SU-DHL-6 (cell line): Measurements from ENCODE around the gene AGAP1.

Source experiments
- H2AFZ ChIP-seq: fragments of 200-600 bp; sonication (generic); 2 replicates; pipeline ENCODE4 v1.6.1; 2014; ENCODE audit warnings: low read depth, mild to moderate bottlenecking, moderate library complexity, mixed read lengths, antibody characterized with exemption, low read length; ENCODE audit not compliant: severe bottlenecking
- H3F3A ChIP-seq: fragments of 200-600 bp; shearing (Covaris generic); 2 replicates; pipeline ENCODE4 v1.6.0; 2016; ENCODE audit warnings: antibody characterized with exemption, mild to moderate bottlenecking; ENCODE audit not compliant: insufficient read depth
- H3K27ac ChIP-seq: fragments of 200-600 bp; sonication (generic); 2 replicates; pipeline ENCODE4 v1.5.1; 2016; ENCODE audit warnings: low read depth, mild to moderate bottlenecking, low read length, moderate library complexity, mixed read lengths
- H3K27me3 ChIP-seq: fragments of 200-600 bp; sonication (generic), shearing (Covaris generic); 2 replicates; pipeline ENCODE4 v1.6.0; 2014; ENCODE audit warnings: mild to moderate bottlenecking, low read length
- H3K36me3 ChIP-seq: fragments of 200-600 bp; sonication (generic); 2 replicates; pipeline ENCODE4 v1.6.1; 2014; ENCODE audit warnings: mild to moderate bottlenecking, low read length, mixed read lengths
- H3K4me2 ChIP-seq: fragments of 300-600, 200-600 bp; shearing (Covaris generic), sonication (generic); 2 replicates; pipeline ENCODE4 v1.6.0; 2014; ENCODE audit warnings: low read length, low read depth, mild to moderate bottlenecking; ENCODE audit not compliant: poor library complexity, severe bottlenecking
- H3K4me3 ChIP-seq: fragments of 200-600 bp; sonication (generic); 2 replicates; pipeline ENCODE4 v1.5.1; 2014; ENCODE audit warnings: antibody characterized with exemption, low read length, mild to moderate bottlenecking, mixed read lengths; ENCODE audit not compliant: insufficient read depth, poor library complexity, severe bottlenecking
- H3K79me2 ChIP-seq: fragments of 200-600 bp; sonication (generic); 2 replicates; pipeline ENCODE4 v1.6.1; 2014; ENCODE audit warnings: mild to moderate bottlenecking, low read length, moderate library complexity; ENCODE audit not compliant: insufficient read depth
- H3K9ac ChIP-seq: fragments of 200-600 bp; sonication (generic); 2 replicates; pipeline ENCODE4 v1.7.0; 2014; ENCODE audit warnings: mild to moderate bottlenecking, low read length
- H3K9me2 ChIP-seq: fragments of 200-600 bp; sonication (generic); replicated peaks from 2 replicates; pipeline ENCODE4 v1.6.1; 2014; ENCODE audit warnings: low read length; ENCODE audit not compliant: insufficient read depth
- H3K9me3 ChIP-seq: fragments of 200-600 bp; sonication (generic); 2 replicates; pipeline ENCODE4 v1.6.1; 2014; ENCODE audit warnings: low read length, mixed read lengths; ENCODE audit not compliant: insufficient read depth
- H4K20me1 ChIP-seq: fragments of 200-600 bp; sonication (generic); 2 replicates; pipeline ENCODE4 v1.6.1; 2014; ENCODE audit warnings: low read depth, mild to moderate bottlenecking, antibody characterized with exemption, low read length, moderate library complexity, mixed read lengths
- CTCF ChIP-seq: fragments of 200-600 bp; sonication (generic); IDR thresholded peaks from one replicate; pipeline ENCODE4 v1.5.1; 2017; ENCODE audit warnings: antibody characterized with exemption, mild to moderate bottlenecking, low read length, moderate library complexity; ENCODE audit not compliant: insufficient read depth, poor library complexity, severe bottlenecking
- EZH2phosphoT487 ChIP-seq: fragments of 200-600 bp; sonication (generic), shearing (Covaris generic); conservative IDR thresholded peaks from 2 replicates; pipeline ENCODE4 v1.6.1; 2018; ENCODE audit warnings: mild to moderate bottlenecking, antibody characterized with exemption, low read length, moderate library complexity, mixed read lengths

Gene AGAP1

GRCh38 chr2:235478609-235479008 is 15.2 kb upstream of the AGAP1 start:
- Histone ChIP-seq H3K4me3 (no peak overlapping the region), H3K4me2 (no peak overlapping the region), H3K9me2 (no peaks in the 10 kb centered on the region), H3K27me3 (no peaks in the 10 kb centered on the region), H2AFZ (no peak overlapping the region), H4K20me1 (no peaks in the 10 kb centered on the region), H3F3A (no peaks in the 10 kb centered on the region), H3K79me2 (no peaks in the 10 kb centered on the region), H3K9me3 (no peaks in the 10 kb centered on the region), H3K9ac (no peak overlapping the region), H3K27ac (no peak overlapping the region), H3K36me3 (no peaks in the 10 kb centered on the region)
- TF ChIP-seq CTCF (no peak), EZH2phosphoT487 (no peak)

GRCh38 chr2:235479604-235480003 is 14.2 kb upstream of the AGAP1 start:
- Histone ChIP-seq H4K20me1 (no peaks in the 10 kb centered on the region), H3K79me2 (no peaks in the 10 kb centered on the region), H3K4me2 (no peak overlapping the region), H3K9me2 (no peaks in the 10 kb centered on the region), H3K9ac (no peak overlapping the region), H3K4me3 (no peak overlapping the region), H3K9me3 (no peaks in the 10 kb centered on the region), H3K36me3 (no peaks in the 10 kb centered on the region), H2AFZ (no peak overlapping the region), H3K27me3 (no peaks in the 10 kb centered on the region), H3F3A (no peaks in the 10 kb centered on the region), H3K27ac (no peak overlapping the region)
- TF ChIP-seq EZH2phosphoT487 (no peak), CTCF (no peak)

- H3K79me2 ChIP-seq: no peaks in the 10 kb centered on the region
- no peak overlapping the region for H3K4me2 ChIP-seq
- no peak overlapping the region for H3K4me3 ChIP-seq
- no peaks in the 10 kb centered on the region for H3K9me3 ChIP-seq
- no peak for TF ChIP-seq EZH2phosphoT487
- TF ChIP-seq CTCF: no peak
- no peaks in the 10 kb centered on the region for H3F3A ChIP-seq
- no peaks in the 10 kb centered on the region for H3K27me3 ChIP-seq
- H3K9ac ChIP-seq: no peak overlapping the region
- H4K20me1 ChIP-seq: no peaks in the 10 kb centered on the region
- H3K9me2 ChIP-seq: no peaks in the 10 kb centered on the region
- H2AFZ ChIP-seq: no peak overlapping the region
- H3K36me3 ChIP-seq: no peaks in the 10 kb centered on the region
- H3K27ac ChIP-seq: no peak overlapping the region
Observed at GRCh38 chr2:235480614-235481013, 13.2 kb upstream of the AGAP1 start.
